ENCODE data around the gene NMNAT3.

DNA sequence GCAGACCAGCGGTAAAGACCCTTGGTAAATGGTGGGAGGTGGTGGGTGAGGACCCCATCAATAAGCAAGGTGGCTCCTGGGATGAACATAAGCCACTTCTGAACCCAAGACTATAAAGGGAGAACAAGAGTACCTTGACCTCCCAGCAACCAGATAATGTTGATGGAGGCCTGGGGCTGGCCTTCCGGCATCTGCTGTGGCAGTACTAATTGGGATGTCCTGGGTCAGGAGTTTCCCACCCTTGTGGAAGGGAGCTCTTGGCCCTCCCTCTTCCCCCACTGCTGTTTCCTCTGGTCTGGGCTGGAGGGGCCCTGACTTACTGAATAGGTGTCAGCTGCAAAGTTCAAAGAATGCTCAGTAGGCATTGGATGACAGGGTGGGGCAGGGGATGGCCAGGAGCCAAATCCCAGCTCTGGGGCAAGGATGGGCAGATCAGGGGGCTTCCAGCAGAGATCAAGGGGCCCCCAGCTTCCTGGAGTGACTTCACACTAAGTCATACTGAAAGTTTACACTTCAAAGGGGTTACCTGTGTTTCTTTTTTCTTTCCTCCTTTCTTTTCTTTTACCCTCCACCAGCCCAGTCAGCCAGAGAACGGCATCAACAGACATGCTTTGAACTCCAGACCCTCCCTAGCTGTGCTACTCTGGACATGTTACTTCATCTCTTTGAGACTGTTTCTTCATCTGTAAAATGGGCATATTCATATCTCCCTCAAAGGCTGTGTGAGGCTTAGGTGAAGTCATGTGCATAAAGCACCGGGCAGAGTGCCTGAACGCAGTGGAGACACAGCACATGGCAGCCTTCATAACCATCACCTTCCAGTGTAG is 139.8 kb downstream of the NMNAT3 start:
- TF ChIP-seq CTCF (IDR thresholded peaks at IDR 0.05 in 4 of 5, conservative IDR thresholded peaks at IDR 0.05 in 1 of 5) (no peak), POLR2A (IDR thresholded peaks at IDR 0.05) (no peak)
